NB4 (cell line): ENCODE results near the gene DENND1A.
"Not testable (repeated sequence)": the region's sequence is repeated elsewhere in the genome, so short reads cannot be mapped to it uniquely, and the experiment has no call there.

Source experiments
- DNase-seq: peaks from one replicate; pipeline ENCODE4 v3.0.0; 2010; ENCODE audit warnings: low read depth
- H3K4me3 ChIP-seq: one replicate; pipeline ENCODE4 v1.5.1; 2011; ENCODE audit warnings: mild to moderate bottlenecking, low read depth, low read length, moderate library complexity
- CTCF ChIP-seq: IDR thresholded peaks from one replicate; pipeline ENCODE4 v1.5.1; 2012; ENCODE audit warnings: low read depth, low read length
- MYC ChIP-seq: IDR thresholded peaks from 2 replicates; pipeline ENCODE4 v1.6.1; 2011; ENCODE audit warnings: low read depth, low read length
- POLR2A ChIP-seq: IDR thresholded peaks from 2 replicates; pipeline ENCODE4 v1.6.1; 2011; ENCODE audit warnings: mild to moderate bottlenecking; ENCODE audit not compliant: insufficient read length; ENCODE audit errors: extremely low read depth
- TF ChIP-seq, protein P1 (sequence below): IDR thresholded peaks from 2 replicates; pipeline ENCODE4 v1.6.1; 2011; ENCODE audit warnings: low read depth, low read length

DENND1A gene

GRCh38 chr9:123434619-123435240, 495.2 kb downstream of the DENND1A start:
- no peak for DNase-seq

DNA sequence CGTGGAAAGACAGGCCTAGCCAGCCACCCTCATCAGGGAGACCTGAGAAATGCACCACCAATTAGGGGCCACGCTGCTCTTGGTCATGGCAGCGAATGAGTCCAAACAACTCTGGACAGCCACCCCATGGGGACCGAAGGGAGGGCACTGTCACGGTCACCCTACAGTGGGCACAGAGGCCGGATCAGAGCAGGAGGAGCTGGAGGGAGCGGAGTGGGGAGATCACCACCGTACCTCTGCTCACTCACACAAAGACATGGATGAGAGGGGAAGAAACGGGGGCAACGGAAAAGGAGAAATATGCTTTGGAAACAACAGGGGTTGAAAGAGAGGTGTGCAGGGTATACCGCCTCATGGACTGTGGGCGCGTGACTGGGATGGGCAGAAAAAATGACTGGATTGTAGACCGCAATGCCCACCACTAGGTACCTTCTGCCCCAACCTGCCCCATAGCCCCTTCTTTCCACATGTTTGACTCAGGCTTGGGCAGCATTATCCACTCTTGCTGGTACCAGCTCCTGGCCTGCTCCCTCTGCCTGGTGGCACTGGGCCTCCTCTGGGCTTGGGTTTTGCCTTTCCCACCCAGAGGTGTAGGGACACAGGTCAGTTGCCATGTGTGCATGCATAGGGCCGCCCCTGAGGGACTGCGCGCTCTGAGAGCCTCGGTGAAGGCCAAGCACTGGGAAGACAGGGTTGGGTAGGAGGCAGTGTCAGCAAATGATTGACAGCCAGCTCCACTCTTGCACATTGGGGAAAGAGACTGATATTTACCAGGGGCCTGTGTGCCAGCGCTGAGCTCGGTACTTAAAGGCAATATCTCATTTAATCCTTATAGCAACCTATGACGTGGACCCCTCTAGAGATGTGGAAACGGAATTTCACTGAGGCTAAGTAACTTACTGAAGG, 497.3 kb downstream of the DENND1A start:
- TF ChIP-seq POLR2A (no peak), MYC (no peak), CTCF (no peak)
- TF ChIP-seq, protein P1, sequence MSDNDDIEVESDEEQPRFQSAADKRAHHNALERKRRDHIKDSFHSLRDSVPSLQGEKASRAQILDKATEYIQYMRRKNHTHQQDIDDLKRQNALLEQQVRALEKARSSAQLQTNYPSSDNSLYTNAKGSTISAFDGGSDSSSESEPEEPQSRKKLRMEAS = no peak
- H3K4me3 ChIP-seq = no peak overlapping the region
- no peak for DNase-seq

More at GRCh38 chr9:123434619-123435240, 495.2 kb downstream of the DENND1A start:
- TF ChIP-seq MYC (no peak), CTCF (no peak), POLR2A (no peak)
- TF ChIP-seq, protein P1 = no peak
- H3K4me3 ChIP-seq = no peak overlapping the region

DNA sequence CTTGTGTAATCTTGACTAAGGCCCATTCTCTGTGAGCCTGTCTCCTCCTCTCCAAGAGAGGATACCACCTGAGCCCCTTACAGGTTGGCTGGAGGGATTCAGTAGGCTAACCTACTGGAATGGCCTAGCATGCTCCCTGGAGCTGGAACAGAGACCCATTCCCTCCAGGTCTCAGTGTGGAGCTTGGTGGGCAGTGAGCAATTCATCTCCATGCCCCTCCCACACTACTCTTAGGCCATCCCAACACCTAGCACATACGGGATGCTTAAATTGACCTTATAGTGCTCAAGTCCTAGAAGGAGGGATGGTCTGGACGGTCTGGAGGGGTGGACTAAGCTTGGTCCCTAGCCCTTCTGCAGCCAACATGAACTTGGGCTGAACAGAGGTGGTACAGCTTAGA, 498.3 kb downstream of the DENND1A start:
- H3K4me3 ChIP-seq = no peak overlapping the region
- DNase-seq = no peak
- TF ChIP-seq CTCF (no peak), MYC (no peak), POLR2A (no peak)
- TF ChIP-seq, protein P1 = no peak

DNA sequence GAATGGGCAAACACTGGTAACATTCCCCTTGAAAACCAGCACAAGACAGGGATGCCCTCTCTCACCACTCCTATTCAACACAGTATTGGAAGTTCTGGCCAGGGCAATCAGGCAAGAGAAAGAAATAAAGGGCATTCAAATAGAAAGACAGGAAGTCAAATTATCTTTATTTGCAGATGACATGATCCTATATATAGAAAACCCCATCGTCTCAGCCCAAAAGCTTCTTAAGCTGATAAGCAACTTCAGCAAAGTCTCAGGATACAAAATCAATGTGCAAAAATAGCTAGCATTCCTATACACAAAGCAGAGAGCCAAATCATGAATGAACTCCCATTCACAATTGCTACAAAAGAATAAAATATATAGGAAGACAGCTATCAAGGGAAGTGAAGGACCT, 501.5 kb downstream of the DENND1A start:
- H3K4me3 ChIP-seq, DNase-seq: not testable (repeated sequence)

GRCh38 chr9:123426406-123426805, 503.5 kb downstream of the DENND1A start:
- H3K4me3 ChIP-seq = no peak overlapping the region
- TF ChIP-seq, protein P1 = no peak
- TF ChIP-seq CTCF (no peak), POLR2A (no peak), MYC (no peak)
- DNase-seq = peak; percentile 15

- TF ChIP-seq, protein P1 = no peak
- no peak for TF ChIP-seq CTCF
- TF ChIP-seq POLR2A = no peak
- TF ChIP-seq MYC = no peak
- no peak for DNase-seq
- H3K4me3 ChIP-seq = no peak overlapping the region
These were observed 504.0 kb downstream of the DENND1A start for GRCh38 chr9:123425836-123426365.
